Measurements from ENCODE around the gene KRT83. TPM values are rescaled to one million over a fixed set of nuclear protein-coding genes. Genes with fewer than 3 reads are reported as not detected.

The KRT83 gene
- total RNA-seq, 1 experiment from 2014 or later: not detected

GRCh38 chr12:52279422-52280318, 41.5 kb downstream of the KRT83 start:
- Histone ChIP-seq H2BK15ac (ENCODE audit: low read depth, low read length) (no peak overlapping the region), H3K9me3 (ENCODE audit: control insufficient read depth, low read depth, low read length) (no peaks in the 10 kb centered on the region), H2AFZ (ENCODE audit: low read length) (no peak overlapping the region), H3K4me2 (ENCODE audit: insufficient read depth, insufficient read length, low read length) (no peak overlapping the region), H2BK120ac (ENCODE audit: low read depth, low read length, poor library complexity, severe bottlenecking) (no peak overlapping the region), H3K27me3 (ENCODE audit: insufficient read depth, low read length) (peaks cover 2% of the 10 kb centered on the region), H4K20me1 (ENCODE audit: control insufficient read depth, insufficient read depth, insufficient read length) (no peaks in the 10 kb centered on the region), H3K79me2 (ENCODE audit: insufficient read depth, low read length) (no peaks in the 10 kb centered on the region), H3K23ac (ENCODE audit: insufficient read length, low read depth, low read length) (no peak overlapping the region), H3K18ac (ENCODE audit: insufficient read length, low read depth, low read length) (no peak overlapping the region), H3K27ac (ENCODE audit: insufficient read length, low read depth, low read length) (no peak overlapping the region), H3K4ac (ENCODE audit: low read depth, low read length) (no peak overlapping the region), H4K8ac (replicated peaks; ENCODE audit: insufficient read length, low read depth, low read length) (no peak overlapping the region), H3K23me2 (ENCODE audit: insufficient read length, low read depth, low read length, poor library complexity, severe bottlenecking) (peaks cover 5% of the 10 kb centered on the region), H3K56ac (ENCODE audit: insufficient read length, low read depth, low read length) (no peak overlapping the region), H3T11ph (ENCODE audit: low read length) (no peak overlapping the region), H3K4me1 (ENCODE audit: insufficient read depth, low read length) (no peaks in the 10 kb centered on the region), H2BK5ac (ENCODE audit: insufficient read length, low read length) (no peak overlapping the region), H3K14ac (ENCODE audit: insufficient read depth, low read length) (no peak overlapping the region), H2AK5ac (ENCODE audit: insufficient read length, low read length) (no peak overlapping the region), H2BK20ac (ENCODE audit: low read depth, low read length, poor library complexity, severe bottlenecking) (no peak overlapping the region), H2BK12ac (ENCODE audit: insufficient read length, low read depth, low read length) (no peak overlapping the region), H3K79me1 (ENCODE audit: insufficient read depth, low read depth, low read length, poor library complexity, severe bottlenecking) (no peaks in the 10 kb centered on the region), H4K5ac (ENCODE audit: insufficient read length, low read depth, low read length) (no peak overlapping the region), H4K91ac (ENCODE audit: insufficient read length, low read depth, low read length) (no peak overlapping the region), H3K9ac (ENCODE audit: extremely low read depth, insufficient read length, low read length) (no peak overlapping the region)
- H3K27me3 Mint-ChIP-seq (ENCODE audit: low read depth): peaks cover 49% of the 10 kb centered on the region
- no peaks in the 10 kb centered on the region for H3K36me3 Mint-ChIP-seq (ENCODE audit: insufficient read depth in 1 of 3, low read depth in 3 of 3)
- TF ChIP-seq CTCF (conservative IDR thresholded peaks at IDR 0.05): no peak
- H3K9me3 Mint-ChIP-seq: no peaks in the 10 kb centered on the region
- no CpG with 5 or more reads among the region's 14 CpGs for WGBS (ENCODE audit: extremely low coverage, insufficient read length, low lambda C conversion rate)
- no peak overlapping the region for H3K4me3 Mint-ChIP-seq
- H3K27ac Mint-ChIP-seq: no peak overlapping the region
- H3K4me1 Mint-ChIP-seq: peaks cover 8 to 10% of the 10 kb centered on the region in 2 experiments
- DNase-seq: no peak
